ENCODE measurements around the gene CFDP1. TPM values are rescaled to one million over a fixed set of nuclear protein-coding genes. Genes with fewer than 3 reads are reported as not detected.

CFDP1 gene
- total and polyA plus RNA-seq, 2 of the 13 experiments (the other 11 are each of a cell fraction or from before 2014, with no cell fraction given), result 78.6 to 153 TPM

DNA sequence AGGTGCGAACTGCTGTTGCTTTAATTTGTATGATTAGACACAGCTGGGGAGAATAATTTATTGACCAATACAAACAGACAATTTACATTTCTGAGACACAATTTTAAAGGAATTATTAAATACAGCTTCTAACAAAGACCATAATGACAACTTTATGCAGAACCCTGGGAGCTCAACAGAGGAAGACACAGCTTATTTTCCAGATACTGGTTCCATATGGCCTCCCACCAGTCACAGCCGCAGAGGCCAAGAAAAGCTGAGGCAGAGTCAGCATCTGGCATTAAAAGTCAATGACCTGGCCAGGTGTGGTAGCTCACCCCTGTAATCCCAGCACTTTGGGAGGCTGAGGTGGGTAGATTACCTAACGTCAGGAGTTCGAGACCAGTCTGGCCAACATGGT is 115.8 kb downstream of the CFDP1 start:
- no peaks in the 10 kb centered on the region for H4K20me1 ChIP-seq (ENCODE audit: insufficient read depth, low read length)
- H3K4me2 ChIP-seq (ENCODE audit: low read depth, low read length), result no peak overlapping the region
- peaks cover 2 to 5% of the 10 kb centered on the region in 2 experiments; a peak in 3 of 5 replicates for H3K36me3 ChIP-seq (replicated peaks in 1 of 2; ENCODE audit: control insufficient read depth in 1 of 2, insufficient read depth in 2 of 2, low read length in 2 of 2)
- H3K27me3 ChIP-seq (ENCODE audit: control insufficient read depth in 1 of 2, insufficient read depth in 2 of 2, low read length in 2 of 2), result no peaks in the 10 kb centered on the region
- H3K79me2 ChIP-seq (ENCODE audit: insufficient read depth, low read length), result no peaks in the 10 kb centered on the region
- no peak overlapping the region for H3K27ac ChIP-seq (ENCODE audit: extremely low read length, insufficient read depth, low read length)
- DNase-seq (ENCODE audit: low spot score), result no peak
- in situ Hi-C loops (cut with HindIII; ENCODE audit: extremely low pct_ligation_motif_present, low pct_unique_long_range_greater_than_20kb) (no loop called here), intact Hi-C loops (cut with micrococcal nuclease; ENCODE audit: unreplicated experiment) (no loop called here)
- CTCF ChIA-PET (ENCODE audit: low intra/inter-chr PET ratio, low total read pairs), result no interaction called here
- no peak overlapping the region for H2AFZ ChIP-seq (ENCODE audit: low read length)
- H3K4me1 ChIP-seq (ENCODE audit: insufficient read depth, low read length), result 0 out of 2 replicates have a peak, but pooled peaks cover 5% of the 10 kb centered on the region
- no peak overlapping the region for H3K4me3 ChIP-seq (replicated peaks in 1 of 3; ENCODE audit: insufficient read depth in 1 of 3, low read depth in 2 of 3, low read length in 3 of 3)
- BruUV-seq (replicated peaks), result no TSS peak
- no peak overlapping the region for H3K9ac ChIP-seq (ENCODE audit: insufficient read depth, low read depth, low read length)
- WGBS (ENCODE audit: low lambda C conversion rate), result 96% methylated on average over 4 of the region's 4 CpGs
- ATAC-seq, result no peak
- no peak for FAIRE-seq
- H3K9me3 ChIP-seq (ENCODE audit: low read length), result no peaks in the 10 kb centered on the region
- POLR2A ChIA-PET, result no interaction called here
- no peak for TF ChIP-seq PLRG1 (conservative IDR thresholded peaks at IDR 0.05)
- TF ChIP-seq STAT5B (CRISPR knock-in tag; IDR thresholded peaks at IDR 0.05), result no peak
- no peak for TF ChIP-seq XBP1 (CRISPR knock-in tag; IDR thresholded peaks at IDR 0.05)
- TF ChIP-seq BHLHE40 (IDR thresholded peaks at IDR 0.05; ENCODE audit: low read length), result no peak

DNA sequence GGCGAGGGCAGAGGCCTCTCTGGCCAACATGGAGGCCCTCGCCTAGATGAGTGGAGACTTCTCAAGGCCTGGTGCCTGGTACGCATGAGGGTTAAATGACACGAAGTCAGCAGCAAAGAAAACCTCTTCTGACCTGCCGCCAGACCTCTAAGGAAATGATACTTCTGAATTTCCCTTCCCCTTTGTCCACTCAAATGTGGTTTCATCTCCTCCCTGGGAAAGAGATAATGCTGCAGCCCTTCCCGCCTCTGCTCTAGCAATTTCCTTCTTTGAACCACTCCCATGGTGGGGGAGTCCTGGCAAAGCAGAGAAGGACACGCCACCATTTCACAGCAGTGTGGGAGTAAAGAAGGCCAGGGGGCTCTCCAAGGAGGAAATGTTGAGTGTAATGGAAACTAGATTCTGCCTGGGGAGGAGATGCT is 116.2 kb downstream of the CFDP1 start:
- ChIA-PET CTCF (ENCODE audit: low intra/inter-chr PET ratio, low total read pairs) (no interaction called here), POLR2A (no interaction called here)
- H3K9me3 ChIP-seq (ENCODE audit: low read length), result no peaks in the 10 kb centered on the region
- FAIRE-seq (no peak), DNase-seq (ENCODE audit: low spot score) (no peak), ATAC-seq (no peak)
- H3K27me3 ChIP-seq (ENCODE audit: control insufficient read depth in 1 of 2, insufficient read depth in 2 of 2, low read length in 2 of 2), result no peaks in the 10 kb centered on the region
- no peak overlapping the region for H3K27ac ChIP-seq (ENCODE audit: extremely low read length, insufficient read depth, low read length)
- H3K79me2 ChIP-seq (ENCODE audit: insufficient read depth, low read length), result no peaks in the 10 kb centered on the region
- no peaks in the 10 kb centered on the region for H4K20me1 ChIP-seq (ENCODE audit: insufficient read depth, low read length)
- no peak overlapping the region for H3K4me2 ChIP-seq (ENCODE audit: low read depth, low read length)
- BruUV-seq (replicated peaks), result no TSS peak
- intact Hi-C loops (cut with micrococcal nuclease; ENCODE audit: unreplicated experiment), result no loop called here
- H3K36me3 ChIP-seq (replicated peaks in 1 of 2; ENCODE audit: control insufficient read depth in 1 of 2, insufficient read depth in 2 of 2, low read length in 2 of 2), result peaks cover 2 to 5% of the 10 kb centered on the region in 2 experiments; a peak in 3 of 5 replicates
- no peak overlapping the region for H3K4me3 ChIP-seq (replicated peaks in 1 of 3; ENCODE audit: insufficient read depth in 1 of 3, low read depth in 2 of 3, low read length in 3 of 3)
- in situ Hi-C loops (cut with HindIII; ENCODE audit: extremely low pct_ligation_motif_present, low pct_unique_long_range_greater_than_20kb), result no loop called here
- no peak overlapping the region for H2AFZ ChIP-seq (ENCODE audit: low read length)
- 0 out of 2 replicates have a peak, but pooled peaks cover 5% of the 10 kb centered on the region for H3K4me1 ChIP-seq (ENCODE audit: insufficient read depth, low read length)
- H3K9ac ChIP-seq (ENCODE audit: insufficient read depth, low read depth, low read length), result no peak overlapping the region
- WGBS (ENCODE audit: low lambda C conversion rate), result 95% methylated on average over 7 of the region's 7 CpGs
- TF ChIP-seq, protein P1, sequence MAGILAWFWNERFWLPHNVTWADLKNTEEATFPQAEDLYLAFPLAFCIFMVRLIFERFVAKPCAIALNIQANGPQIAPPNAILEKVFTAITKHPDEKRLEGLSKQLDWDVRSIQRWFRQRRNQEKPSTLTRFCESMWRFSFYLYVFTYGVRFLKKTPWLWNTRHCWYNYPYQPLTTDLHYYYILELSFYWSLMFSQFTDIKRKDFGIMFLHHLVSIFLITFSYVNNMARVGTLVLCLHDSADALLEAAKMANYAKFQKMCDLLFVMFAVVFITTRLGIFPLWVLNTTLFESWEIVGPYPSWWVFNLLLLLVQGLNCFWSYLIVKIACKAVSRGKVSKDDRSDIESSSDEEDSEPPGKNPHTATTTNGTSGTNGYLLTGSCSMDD (CRISPR knock-in tag; IDR thresholded peaks at IDR 0.05), result no peak
- no peak for TF ChIP-seq ZNF766 (CRISPR knock-in tag; IDR thresholded peaks at IDR 0.05; ENCODE audit: borderline replicate concordance)
- TF ChIP-seq, protein P2, sequence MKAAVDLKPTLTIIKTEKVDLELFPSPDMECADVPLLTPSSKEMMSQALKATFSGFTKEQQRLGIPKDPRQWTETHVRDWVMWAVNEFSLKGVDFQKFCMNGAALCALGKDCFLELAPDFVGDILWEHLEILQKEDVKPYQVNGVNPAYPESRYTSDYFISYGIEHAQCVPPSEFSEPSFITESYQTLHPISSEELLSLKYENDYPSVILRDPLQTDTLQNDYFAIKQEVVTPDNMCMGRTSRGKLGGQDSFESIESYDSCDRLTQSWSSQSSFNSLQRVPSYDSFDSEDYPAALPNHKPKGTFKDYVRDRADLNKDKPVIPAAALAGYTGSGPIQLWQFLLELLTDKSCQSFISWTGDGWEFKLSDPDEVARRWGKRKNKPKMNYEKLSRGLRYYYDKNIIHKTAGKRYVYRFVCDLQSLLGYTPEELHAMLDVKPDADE (CRISPR knock-in tag; IDR thresholded peaks at IDR 0.05), result no peak
- no peak for TF ChIP-seq PCBP2 (optimal IDR thresholded peaks at IDR 0.05; ENCODE audit: low read depth, low read length, poor library complexity, severe bottlenecking)
- no peak for TF ChIP-seq ZNF550 (CRISPR knock-in tag; IDR thresholded peaks at IDR 0.05; ENCODE audit: borderline replicate concordance)
- TF ChIP-seq ISX (CRISPR knock-in tag; conservative IDR thresholded peaks at IDR 0.05), result no peak
- no peak for TF ChIP-seq ZFP1 (CRISPR knock-in tag; IDR thresholded peaks at IDR 0.05)

Data from HepG2 (cell line).